Aorta (tissue), 5 donors: ENCODE data around the gene ASXL1. TPM values are rescaled to one million over a fixed set of nuclear protein-coding genes. Genes with fewer than 3 reads are reported as not detected.

Source experiments
- ATAC-seq: fragments of 200-7000 bp; cut with Tn5 transposase; one replicate; pipeline ENCODE4 v1.9.1; 2022; ENCODE audit warnings: moderate library complexity; ENCODE audit not compliant: low FRiP score
- DNase-seq, 2 donors: peaks; one replicate each; pipeline ENCODE4 v3.0.0-alpha.2; 2020
- H3K27ac ChIP-seq, 2 donors: one replicate each; pipeline ENCODE4 v1.5.1; 2013; ENCODE audit warnings: low read length in 2 of 2, mild to moderate bottlenecking in 2 of 2, moderate library complexity in 2 of 2, control low read depth in 1 of 2, inconsistent platforms in 1 of 2, low read depth in 1 of 2
- H3K27me3 ChIP-seq, 2 donors: one replicate each; pipeline ENCODE4 v1.6.1; 2013; ENCODE audit warnings: control low read depth in 1 of 2, low read length in 1 of 2, mild to moderate bottlenecking in 1 of 2, moderate library complexity in 1 of 2; ENCODE audit not compliant: insufficient read depth in 2 of 2, control insufficient read depth in 1 of 2
- H3K36me3 ChIP-seq, 2 donors: one replicate each; pipeline ENCODE4 v1.6.1; 2013; ENCODE audit warnings: control low read depth in 1 of 2, low read length in 1 of 2, mild to moderate bottlenecking in 1 of 2; ENCODE audit not compliant: insufficient read depth in 2 of 2, control insufficient read depth in 1 of 2
- H3K4me1 ChIP-seq, 2 donors: one replicate each; pipeline ENCODE4 v1.6.1; 2013; ENCODE audit warnings: low read length in 2 of 2, control low read depth in 1 of 2, mild to moderate bottlenecking in 1 of 2, moderate library complexity in 1 of 2; ENCODE audit not compliant: insufficient read depth in 2 of 2, control insufficient read depth in 1 of 2
- H3K4me3 ChIP-seq, 2 donors: one replicate each; pipeline ENCODE4 v1.5.1; 2013; ENCODE audit warnings: low read length in 2 of 2, control low read depth in 1 of 2, mild to moderate bottlenecking in 1 of 2
- H3K9me3 ChIP-seq: one replicate; pipeline ENCODE4 v1.6.1; 2013; ENCODE audit warnings: mild to moderate bottlenecking, low read length; ENCODE audit not compliant: control insufficient read depth
- WGBS, 2 donors: extraction: QIAGEN DNeasy Blood & Tissue Kit; methylation state at CpG; one replicate each; pipeline ENCODE4 v1.1.7; 2013; 5-methylcytosine and 5-hydroxymethylcytosine counted together
- intact Hi-C, 2 donors: fragments of 100-400 bp; cut with DNase I; formaldehyde crosslinking; loops; one replicate each; pipeline versions ENCODE4 v1.14.2 to v1.15.0; 2022
- polyA plus RNA-seq, 2 donors: library from polyadenylated mRNA; stranded (reverse); fragments of 200-250 nt; gene quantifications; one replicate each; pipeline ENCODE4 v1.2.3, GENCODE V29; 2013
- total RNA-seq, 2 donors: library from RNA; stranded (reverse); fragmentation: NEBNext Ultra II Directional; extraction: Animal tissue kit (Norgen Biotek cat#: 25700); gene quantifications; one replicate each; pipeline ENCODE4 v1.2.1, GENCODE V29; 2021
- donor health status: healthy with polysubstance abuse.
- donor health status: Bipolar disorder and iron deficiency.
- donor health status: DM: no; HTN: no; CAD: no.
- donor health status: DM: no; HTN: no; CAD: no.
- donor health status: DM: yes; HTN: yes; CAD: no.

The ASXL1 gene
- total and polyA plus RNA-seq, 4 donors: 18.0 to 102 (median 72.1) TPM

- 94 to 95% methylated on average over 7 of the region's 7 CpGs for WGBS, 2 donors
- no peak overlapping the region for H3K4me3 ChIP-seq
- H3K36me3 ChIP-seq: no peaks in the 10 kb centered on the region
- H3K27me3 ChIP-seq: no peaks in the 10 kb centered on the region
- H3K9me3 ChIP-seq: no peaks in the 10 kb centered on the region
- peak in 1 of 2 donors; percentile 52 for DNase-seq
- ATAC-seq: no peak
- intact Hi-C loops: loop anchor here in 1 of 2 donors (10.0 kb wide), 2 partner anchors 213 to 283 kb away; partner anchors contain the start of genes KIF3B, PLAGL2 and POFUT1
- no peak overlapping the region for H3K27ac ChIP-seq
- H3K4me1 ChIP-seq: no peaks in the 10 kb centered on the region
Observed at GRCh38 chr20:32488066-32488838, 130.1 kb downstream of the ASXL1 start.

Other genes starting within 250 kb of the ASXL1 start
- gene TM9SF4, start 248.6 kb upstream of the ASXL1 start, total RNA-seq: 10 to 100 TPM; 35.8 to 49.0 TPM
- gene TM9SF4, start 248.6 kb upstream of the ASXL1 start, polyA plus RNA-seq: 10 to 100 TPM in 1 of 2 donors, 1 to 10 TPM in 1; 8.1 to 19.7 TPM
- 1 to 10 TPM; 8.2 to 9.8 TPM for gene PLAGL2, start 150.6 kb upstream of the ASXL1 start, total RNA-seq
- gene PLAGL2, start 150.6 kb upstream of the ASXL1 start, polyA plus RNA-seq: 1 to 10 TPM; 1.8 to 2.3 TPM
- 10 to 100 TPM; 29.8 to 35.2 TPM for gene POFUT1, start 150.5 kb upstream of the ASXL1 start, total RNA-seq
- 10 to 100 TPM; 10.6 to 16.5 TPM for gene POFUT1, start 150.5 kb upstream of the ASXL1 start, polyA plus RNA-seq
- 10 to 100 TPM; 26.6 to 28.0 TPM for gene KIF3B, start 80.7 kb upstream of the ASXL1 start, total RNA-seq
- 10 to 100 TPM; 12.9 to 19.8 TPM for gene KIF3B, start 80.7 kb upstream of the ASXL1 start, polyA plus RNA-seq
- gene NOL4L, start 227.0 kb downstream of the ASXL1 start, total RNA-seq: 10 to 100 TPM; 13.0 to 29.5 TPM
- 1 to 10 TPM; 2.3 to 3.0 TPM for gene NOL4L, start 227.0 kb downstream of the ASXL1 start, polyA plus RNA-seq